Uterus (tissue), 4 donors: ENCODE results near the gene FOLR1. TPM values are rescaled to one million over a fixed set of nuclear protein-coding genes. Genes with fewer than 3 reads are reported as not detected.

Experiments used
- DNase-seq, 2 donors: peaks; one replicate each; pipeline ENCODE4 v3.0.0-alpha.2; 2019 to 2020
- H3K27ac ChIP-seq, 2 donors: fragments of 200-600 bp; sonication (generic); 1 replicate in 1 of 2; 2 replicates in 1 of 2; pipeline ENCODE4 v1.5.1; 2016 to 2018
- H3K27me3 ChIP-seq, 2 donors: fragments of 200-600 bp; sonication (generic); one replicate each; pipeline ENCODE4 v1.5.1; 2018 to 2019; ENCODE audit warnings: control low read depth in 1 of 2
- H3K36me3 ChIP-seq, 2 donors: fragments of 200-600 bp; sonication (generic); one replicate each; pipeline ENCODE4 v1.5.1; 2019; ENCODE audit warnings: control low read depth in 1 of 2
- H3K4me1 ChIP-seq, 2 donors: fragments of 200-600 bp; sonication (generic); one replicate each; pipeline ENCODE4 v1.5.1; 2018 to 2019; ENCODE audit warnings: control low read depth in 1 of 2
- H3K4me3 ChIP-seq, 2 donors: fragments of 200-600 bp; sonication (generic); 1 replicate in 1 of 2; 2 replicates in 1 of 2; pipeline ENCODE4 v1.5.1; 2018 to 2019; ENCODE audit warnings: mild to moderate bottlenecking in 1 of 2
- H3K9me3 ChIP-seq, 2 donors: fragments of 200-600 bp; sonication (generic); one replicate each; pipeline ENCODE4 v1.5.1; 2019; ENCODE audit warnings: control low read depth in 1 of 2
- POLR2A ChIP-seq, 2 donors: fragments of 450-650 bp; IDR thresholded peaks; one replicate each; pipeline ENCODE4 v1.6.1; 2016; ENCODE audit warnings: antibody characterized with exemption in 2 of 2, mild to moderate bottlenecking in 1 of 2, moderate library complexity in 1 of 2
- intact Hi-C: fragments of 100-400 bp; cut with DNase I; formaldehyde crosslinking; loops from one replicate; pipeline ENCODE4 v1.15.1; 2023; ENCODE audit warnings: low total_unique reads
- total RNA-seq, 4 donors: library from RNA; depleted of rRNA in 3 of 4; stranded (reverse); fragments of >200 nt in 3 of 4; gene quantifications; one replicate each; pipeline versions ENCODE4 v1.1.0 to v1.2.4, GENCODE V29; 2014 to 2023
- TF ChIP-seq, protein P1 (sequence below), 4 experiments: fragments of 200-600 bp in 2 of 4; fragments of 450-650 bp in 2 of 4; sonication (generic) in 2 of 4; IDR thresholded peaks; one replicate each; pipeline ENCODE4 v1.5.1; 2016 to 2019; ENCODE audit warnings: antibody characterized with exemption in 4 of 4, mild to moderate bottlenecking in 2 of 4, moderate library complexity in 1 of 4
- donor health status: DM: yes; HTN: yes; CAD: no.

FOLR1 gene
- total RNA-seq, 4 donors from 2014 or later, result 1.8 to 22.0 TPM; not detected in 2

DNA sequence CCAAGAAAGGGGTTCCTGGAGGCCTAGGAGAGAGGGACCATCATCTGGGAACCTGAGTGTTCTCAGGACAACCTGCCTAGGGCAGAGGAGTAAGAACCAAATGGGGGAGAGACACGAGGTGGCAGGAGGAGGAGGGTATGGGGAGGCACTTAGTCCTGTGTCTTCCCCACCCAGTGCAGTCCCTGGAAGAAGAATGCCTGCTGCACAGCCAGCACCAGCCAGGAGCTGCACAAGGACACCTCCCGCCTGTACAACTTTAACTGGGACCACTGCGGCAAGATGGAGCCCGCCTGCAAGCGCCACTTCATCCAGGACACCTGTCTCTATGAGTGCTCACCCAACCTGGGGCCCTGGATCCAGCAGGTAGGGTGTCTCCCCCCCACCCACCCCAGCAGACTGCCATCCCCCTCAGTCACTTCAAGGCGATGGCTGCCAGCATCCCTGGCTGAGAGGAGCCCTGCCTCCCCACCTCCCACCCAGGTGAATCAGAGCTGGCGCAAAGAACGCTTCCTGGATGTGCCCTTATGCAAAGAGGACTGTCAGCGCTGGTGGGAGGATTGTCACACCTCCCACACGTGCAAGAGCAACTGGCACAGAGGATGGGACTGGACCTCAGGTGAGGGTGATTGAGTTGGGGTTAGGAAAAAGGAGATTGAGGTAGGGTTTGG is 28.9 kb downstream of the FOLR1 start:
- Histone ChIP-seq H3K27ac (no peak overlapping the region), H3K4me1 (peaks cover 0 to 15% of the 10 kb centered on the region in 2 donors), H3K9me3 (no peaks in the 10 kb centered on the region), H3K27me3 (no peaks in the 10 kb centered on the region), H3K4me3 (no peak overlapping the region), H3K36me3 (no peaks in the 10 kb centered on the region)
- no peak for TF ChIP-seq POLR2A (IDR thresholded peaks at IDR 0.05)
- TF ChIP-seq, protein P1, sequence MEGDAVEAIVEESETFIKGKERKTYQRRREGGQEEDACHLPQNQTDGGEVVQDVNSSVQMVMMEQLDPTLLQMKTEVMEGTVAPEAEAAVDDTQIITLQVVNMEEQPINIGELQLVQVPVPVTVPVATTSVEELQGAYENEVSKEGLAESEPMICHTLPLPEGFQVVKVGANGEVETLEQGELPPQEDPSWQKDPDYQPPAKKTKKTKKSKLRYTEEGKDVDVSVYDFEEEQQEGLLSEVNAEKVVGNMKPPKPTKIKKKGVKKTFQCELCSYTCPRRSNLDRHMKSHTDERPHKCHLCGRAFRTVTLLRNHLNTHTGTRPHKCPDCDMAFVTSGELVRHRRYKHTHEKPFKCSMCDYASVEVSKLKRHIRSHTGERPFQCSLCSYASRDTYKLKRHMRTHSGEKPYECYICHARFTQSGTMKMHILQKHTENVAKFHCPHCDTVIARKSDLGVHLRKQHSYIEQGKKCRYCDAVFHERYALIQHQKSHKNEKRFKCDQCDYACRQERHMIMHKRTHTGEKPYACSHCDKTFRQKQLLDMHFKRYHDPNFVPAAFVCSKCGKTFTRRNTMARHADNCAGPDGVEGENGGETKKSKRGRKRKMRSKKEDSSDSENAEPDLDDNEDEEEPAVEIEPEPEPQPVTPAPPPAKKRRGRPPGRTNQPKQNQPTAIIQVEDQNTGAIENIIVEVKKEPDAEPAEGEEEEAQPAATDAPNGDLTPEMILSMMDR (IDR thresholded peaks at IDR 0.05), result no peak
- DNase-seq, result no peak
- intact Hi-C loops, result no loop called here

DNA sequence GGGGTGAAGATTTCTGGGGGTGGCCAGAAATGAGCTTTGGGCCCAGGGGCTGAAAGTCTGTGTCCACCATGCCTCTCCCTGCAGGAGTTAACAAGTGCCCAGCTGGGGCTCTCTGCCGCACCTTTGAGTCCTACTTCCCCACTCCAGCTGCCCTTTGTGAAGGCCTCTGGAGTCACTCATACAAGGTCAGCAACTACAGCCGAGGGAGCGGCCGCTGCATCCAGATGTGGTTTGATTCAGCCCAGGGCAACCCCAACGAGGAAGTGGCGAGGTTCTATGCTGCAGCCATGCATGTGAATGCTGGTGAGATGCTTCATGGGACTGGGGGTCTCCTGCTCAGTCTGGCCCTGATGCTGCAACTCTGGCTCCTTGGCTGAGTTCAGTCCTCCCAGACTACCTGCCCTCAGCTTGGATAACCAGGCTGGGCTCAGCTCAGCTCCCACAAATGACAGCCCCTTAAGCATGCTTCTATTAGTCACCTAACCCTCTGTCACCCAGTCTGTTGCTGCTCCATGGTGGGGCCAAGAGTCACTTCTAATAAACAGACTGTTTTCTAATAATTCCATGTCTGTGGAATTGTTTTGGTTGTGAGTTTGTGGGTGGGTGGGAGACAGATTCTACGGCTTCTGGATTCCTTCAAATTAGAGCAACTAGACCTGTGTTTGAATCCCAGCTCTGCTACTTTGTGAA is 29.6 kb downstream of the FOLR1 start:
- peaks cover 0 to 15% of the 10 kb centered on the region in 2 donors for H3K4me1 ChIP-seq
- TF ChIP-seq, protein P1 (IDR thresholded peaks at IDR 0.05), result no peak
- no peak for TF ChIP-seq POLR2A (IDR thresholded peaks at IDR 0.05)
- no peaks in the 10 kb centered on the region for H3K9me3 ChIP-seq
- no peak for DNase-seq
- H3K4me3 ChIP-seq, result no peak overlapping the region
- intact Hi-C loops, result no loop called here
- peak overlapping the region in 1 of 2 donors; percentile 99 for H3K27ac ChIP-seq
- H3K27me3 ChIP-seq, result no peaks in the 10 kb centered on the region
- H3K36me3 ChIP-seq, result no peaks in the 10 kb centered on the region

DNA sequence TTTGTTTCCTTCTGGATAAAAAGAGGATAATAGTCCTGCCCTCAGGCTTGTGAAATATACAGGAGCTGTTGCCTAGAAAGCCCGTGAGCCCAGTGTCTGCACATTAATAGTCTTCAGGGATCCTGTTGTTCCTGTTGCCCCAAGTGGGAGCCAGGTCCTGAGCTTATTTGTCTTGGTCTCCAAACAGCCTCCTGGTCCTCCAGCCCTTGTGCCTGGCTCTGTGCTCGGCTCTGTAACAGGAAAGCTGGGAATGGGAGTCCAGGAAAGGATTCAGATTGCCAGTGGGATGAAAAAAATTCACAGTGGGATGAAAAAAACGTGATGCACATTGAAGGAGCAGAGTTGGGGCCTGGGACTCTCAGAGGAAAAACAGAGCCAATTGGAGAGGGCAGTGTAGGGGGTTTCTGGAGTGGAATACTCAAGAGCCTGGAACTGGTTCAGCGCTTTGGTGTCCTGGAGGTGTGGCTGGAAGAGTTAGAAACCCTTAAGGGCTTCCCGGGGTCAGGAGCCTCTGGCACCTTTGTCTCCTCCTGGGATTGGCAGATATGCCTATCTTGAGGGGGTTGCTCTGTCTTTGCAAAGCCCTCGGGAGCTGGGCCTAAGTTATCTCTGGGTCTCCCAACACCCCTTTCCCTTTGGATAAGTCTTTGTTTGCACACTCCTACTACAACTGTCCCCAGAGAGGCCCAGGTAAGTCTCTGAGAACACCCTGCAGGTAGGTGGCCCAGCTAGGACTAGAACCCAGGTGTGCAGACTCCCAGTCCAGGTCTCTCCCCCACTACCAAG is 30.4 kb downstream of the FOLR1 start:
- Histone ChIP-seq H3K27ac (peak overlapping the region; percentile 94 to 99), H3K4me3 (peak overlapping the region; percentile 86 to 94), H3K27me3 (no peaks in the 10 kb centered on the region), H3K9me3 (no peaks in the 10 kb centered on the region), H3K36me3 (no peaks in the 10 kb centered on the region), H3K4me1 (peaks cover 0 to 15% of the 10 kb centered on the region in 2 donors)
- intact Hi-C loops, result no loop called here
- DNase-seq, result peak in 1 of 2 donors; percentile 19
- TF ChIP-seq POLR2A (IDR thresholded peaks at IDR 0.05), result no peak

DNA sequence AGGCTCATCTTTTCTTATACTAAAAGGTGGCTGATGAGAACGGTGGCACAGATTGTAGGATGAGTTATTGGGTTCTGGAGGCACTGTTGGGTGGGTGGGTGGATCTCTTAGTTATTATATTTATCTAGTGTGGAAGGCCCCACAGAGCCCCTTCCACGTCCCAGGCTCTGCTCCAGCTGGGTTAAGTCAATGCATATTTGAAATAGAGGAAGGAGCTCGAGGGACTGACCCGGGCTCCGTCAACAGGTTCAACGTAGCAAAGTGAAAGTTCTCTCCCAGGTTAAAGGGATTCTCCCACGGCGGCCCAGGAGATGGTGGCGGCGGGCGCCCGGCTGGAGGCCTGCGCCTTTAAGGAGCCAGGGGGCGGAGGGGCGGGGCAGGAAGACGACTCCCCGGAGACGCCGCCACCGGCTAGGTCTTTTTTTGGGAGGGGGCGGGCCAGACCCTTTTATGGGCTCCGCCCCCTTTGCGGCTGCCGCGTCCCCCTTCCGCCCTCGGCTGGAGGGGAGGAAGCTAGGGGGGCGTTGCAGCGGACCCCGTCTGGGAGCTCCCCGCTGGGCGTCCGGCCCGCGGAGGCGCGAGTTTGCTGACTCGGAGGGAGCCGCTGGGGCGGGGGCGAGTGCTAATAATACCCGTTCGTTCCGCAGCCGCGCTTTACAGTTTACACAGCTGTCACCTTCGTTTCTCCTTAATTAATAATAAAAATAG is 31.1 kb downstream of the FOLR1 start:
- intact Hi-C loops, result no loop called here
- Histone ChIP-seq H3K27me3 (no peaks in the 10 kb centered on the region), H3K36me3 (no peaks in the 10 kb centered on the region), H3K4me1 (peaks cover 0 to 15% of the 10 kb centered on the region in 2 donors), H3K4me3 (peak overlapping the region; percentile 86 to 94), H3K9me3 (no peaks in the 10 kb centered on the region), H3K27ac (peak overlapping the region; percentile 94 to 99)
- DNase-seq, result peak; percentile 94 to 96
- peak; percentile 54 to 70 for TF ChIP-seq POLR2A (IDR thresholded peaks at IDR 0.05)
- TF ChIP-seq, protein P1 (IDR thresholded peaks at IDR 0.05), result peak; percentile 26 to 53 (median 38)
